MM.1S (cell line): ENCODE results near the gene CRIP3.

Source experiments
- DNase-seq: peaks from one replicate; pipeline ENCODE4 v3.0.0-alpha.2; 2015
- H2AFZ ChIP-seq: fragments of 300-600 bp; sonication (generic); 2 replicates; pipeline ENCODE4 v1.6.0; 2016; ENCODE audit warnings: antibody characterized with exemption, low read length
- H3F3A ChIP-seq: fragments of 300-600 bp; sonication (generic); 2 replicates; pipeline ENCODE4 v1.6.1; 2016; ENCODE audit warnings: mild to moderate bottlenecking, antibody characterized with exemption, low read length, moderate library complexity, mixed read lengths; ENCODE audit not compliant: insufficient read depth
- H3K27ac ChIP-seq: fragments of 300-600 bp; sonication (generic); 2 replicates; pipeline ENCODE4 v1.5.1; 2016; ENCODE audit warnings: mild to moderate bottlenecking, low read length
- H3K27me3 ChIP-seq: fragments of 300-600 bp; sonication (generic); replicated peaks from 2 replicates; pipeline ENCODE4 v1.6.0; 2016; ENCODE audit warnings: low read length; ENCODE audit not compliant: insufficient read depth
- H3K36me3 ChIP-seq: fragments of 300-600 bp; sonication (generic); replicated peaks from 2 replicates; pipeline ENCODE4 v1.6.1; 2016; ENCODE audit warnings: mild to moderate bottlenecking, low read length, mixed read lengths; ENCODE audit not compliant: insufficient read depth
- H3K4me1 ChIP-seq: fragments of 300-600 bp; sonication (generic); 2 replicates; pipeline ENCODE4 v1.6.1; 2016; ENCODE audit warnings: low read length, mixed read lengths
- H3K4me2 ChIP-seq: fragments of 300-600 bp; sonication (generic); 2 replicates; pipeline ENCODE4 v1.6.0; 2016; ENCODE audit warnings: low read depth, low read length
- H3K4me3 ChIP-seq: fragments of 300-600 bp; sonication (generic); 2 replicates; pipeline ENCODE4 v1.5.1; 2016; ENCODE audit warnings: low read length, mixed read lengths
- H3K79me2 ChIP-seq: fragments of 300-600 bp; sonication (generic); 2 replicates; pipeline ENCODE4 v1.6.1; 2016; ENCODE audit warnings: mixed run types, low read length, mixed read lengths
- H3K9ac ChIP-seq: fragments of 300-600 bp; sonication (generic); 2 replicates; pipeline ENCODE4 v1.6.1; 2016; ENCODE audit warnings: low read length, mixed read lengths
- H3K9me2 ChIP-seq: fragments of 300-600 bp; sonication (generic); replicated peaks from 2 replicates; pipeline ENCODE4 v1.6.1; 2016; ENCODE audit warnings: mild to moderate bottlenecking, low read length, mixed read lengths; ENCODE audit not compliant: insufficient read depth
- H3K9me3 ChIP-seq: fragments of 300-600 bp; sonication (generic); replicated peaks from 2 replicates; pipeline ENCODE4 v1.6.1; 2016; ENCODE audit warnings: mild to moderate bottlenecking, low read length, mixed read lengths; ENCODE audit not compliant: insufficient read depth
- H4K20me1 ChIP-seq: fragments of 300-600 bp; sonication (generic); 2 replicates; pipeline ENCODE4 v1.6.1; 2016; ENCODE audit warnings: mild to moderate bottlenecking, low read length, moderate library complexity, mixed read lengths; ENCODE audit not compliant: insufficient read depth
- EZH2 ChIP-seq: fragments of 300-600 bp; sonication (generic); optimal IDR thresholded peaks from 2 replicates; pipeline ENCODE3; 2017; ENCODE audit warnings: low read depth, mild to moderate bottlenecking, antibody characterized with exemption, low read length, mixed read lengths
- EZH2phosphoT487 ChIP-seq: fragments of 300-600 bp; sonication (generic); IDR thresholded peaks from 2 replicates; pipeline ENCODE4 v1.6.1; 2018; ENCODE audit warnings: antibody characterized with exemption, low read length
- TF ChIP-seq, protein P1 (sequence below): fragments of 300-600 bp; sonication (generic); IDR thresholded peaks from 2 replicates; pipeline ENCODE4 v1.5.1; 2016; ENCODE audit warnings: antibody characterized with exemption, low read length, mixed read lengths

CRIP3 gene

DNA sequence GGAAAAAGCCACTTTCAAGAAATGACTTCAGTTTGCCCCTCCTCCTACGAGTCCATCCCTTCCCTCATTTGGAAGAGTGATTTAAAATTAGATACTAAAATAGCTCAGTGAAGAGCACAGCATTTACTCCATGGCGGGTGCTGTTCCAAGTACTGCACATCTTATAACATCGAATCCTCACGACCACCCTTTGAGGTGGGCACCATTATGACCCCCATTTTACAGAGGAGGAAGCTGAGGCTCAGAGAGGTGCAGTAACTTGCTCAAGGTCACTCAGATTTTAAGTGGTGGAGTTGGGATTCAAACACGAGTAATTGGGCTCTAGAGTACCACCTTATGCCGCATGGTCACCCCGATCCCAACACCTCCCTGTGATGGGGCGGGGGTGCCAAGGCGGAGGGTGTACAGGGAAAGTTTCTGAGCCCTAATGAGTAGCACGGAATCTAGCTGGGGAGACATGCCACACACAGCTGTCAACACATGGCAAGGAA lies 39.8 kb downstream of the CRIP3 start:
- no peak for DNase-seq
- Histone ChIP-seq H4K20me1 (no peaks in the 10 kb centered on the region), H3K4me2 (peak overlapping the region; percentile 54), H3K9me2 (no peaks in the 10 kb centered on the region), H3K27ac (no peak overlapping the region), H3K36me3 (no peaks in the 10 kb centered on the region), H3K4me3 (peak overlapping the region; percentile 41; the same call in 1 of the 2 replicates), H3K9ac (no peak overlapping the region), H2AFZ (no peak overlapping the region), H3K9me3 (no peaks in the 10 kb centered on the region), H3F3A (no peaks in the 10 kb centered on the region), H3K27me3 (peaks cover 10% of the 10 kb centered on the region; the same call in 1 of the 2 replicates), H3K79me2 (no peaks in the 10 kb centered on the region), H3K4me1 (no peaks in the 10 kb centered on the region)
- TF ChIP-seq EZH2phosphoT487 (no peak), EZH2 (no peak)
- TF ChIP-seq, protein P1, sequence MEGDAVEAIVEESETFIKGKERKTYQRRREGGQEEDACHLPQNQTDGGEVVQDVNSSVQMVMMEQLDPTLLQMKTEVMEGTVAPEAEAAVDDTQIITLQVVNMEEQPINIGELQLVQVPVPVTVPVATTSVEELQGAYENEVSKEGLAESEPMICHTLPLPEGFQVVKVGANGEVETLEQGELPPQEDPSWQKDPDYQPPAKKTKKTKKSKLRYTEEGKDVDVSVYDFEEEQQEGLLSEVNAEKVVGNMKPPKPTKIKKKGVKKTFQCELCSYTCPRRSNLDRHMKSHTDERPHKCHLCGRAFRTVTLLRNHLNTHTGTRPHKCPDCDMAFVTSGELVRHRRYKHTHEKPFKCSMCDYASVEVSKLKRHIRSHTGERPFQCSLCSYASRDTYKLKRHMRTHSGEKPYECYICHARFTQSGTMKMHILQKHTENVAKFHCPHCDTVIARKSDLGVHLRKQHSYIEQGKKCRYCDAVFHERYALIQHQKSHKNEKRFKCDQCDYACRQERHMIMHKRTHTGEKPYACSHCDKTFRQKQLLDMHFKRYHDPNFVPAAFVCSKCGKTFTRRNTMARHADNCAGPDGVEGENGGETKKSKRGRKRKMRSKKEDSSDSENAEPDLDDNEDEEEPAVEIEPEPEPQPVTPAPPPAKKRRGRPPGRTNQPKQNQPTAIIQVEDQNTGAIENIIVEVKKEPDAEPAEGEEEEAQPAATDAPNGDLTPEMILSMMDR: no peak

DNA sequence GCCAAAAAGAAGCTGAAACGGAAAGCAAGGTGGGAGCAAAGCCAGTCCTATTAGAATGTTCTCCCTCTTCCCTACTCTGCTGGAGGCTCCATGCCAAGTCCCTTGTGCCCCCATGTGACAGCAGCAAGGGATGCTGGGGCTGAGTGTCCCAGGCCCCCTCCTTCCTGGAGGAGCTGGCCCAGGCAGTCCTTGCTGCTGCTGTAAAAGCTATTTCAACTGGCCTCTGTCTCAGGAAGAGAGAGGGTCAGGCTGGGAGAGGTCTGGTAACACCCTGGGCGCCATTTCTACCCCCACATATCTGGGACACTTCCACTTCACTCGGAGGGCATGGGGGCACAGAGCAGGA lies 40.3 kb downstream of the CRIP3 start:
- H2AFZ ChIP-seq: no peak overlapping the region
- H3K4me3 ChIP-seq: no peak overlapping the region
- H3K27me3 ChIP-seq: 0 out of 2 replicates have a peak, but pooled peaks cover 5% of the 10 kb centered on the region
- no peak overlapping the region for H3K4me2 ChIP-seq
- no peak for DNase-seq
- no peaks in the 10 kb centered on the region for H3F3A ChIP-seq
- no peaks in the 10 kb centered on the region for H4K20me1 ChIP-seq
- H3K36me3 ChIP-seq: no peaks in the 10 kb centered on the region
- no peaks in the 10 kb centered on the region for H3K9me2 ChIP-seq
- no peaks in the 10 kb centered on the region for H3K79me2 ChIP-seq
- no peaks in the 10 kb centered on the region for H3K4me1 ChIP-seq
- H3K9ac ChIP-seq: no peak overlapping the region
- no peaks in the 10 kb centered on the region for H3K9me3 ChIP-seq
- H3K27ac ChIP-seq: no peak overlapping the region
- TF ChIP-seq, protein P1: no peak
- TF ChIP-seq EZH2phosphoT487 (no peak), EZH2 (no peak)

DNA sequence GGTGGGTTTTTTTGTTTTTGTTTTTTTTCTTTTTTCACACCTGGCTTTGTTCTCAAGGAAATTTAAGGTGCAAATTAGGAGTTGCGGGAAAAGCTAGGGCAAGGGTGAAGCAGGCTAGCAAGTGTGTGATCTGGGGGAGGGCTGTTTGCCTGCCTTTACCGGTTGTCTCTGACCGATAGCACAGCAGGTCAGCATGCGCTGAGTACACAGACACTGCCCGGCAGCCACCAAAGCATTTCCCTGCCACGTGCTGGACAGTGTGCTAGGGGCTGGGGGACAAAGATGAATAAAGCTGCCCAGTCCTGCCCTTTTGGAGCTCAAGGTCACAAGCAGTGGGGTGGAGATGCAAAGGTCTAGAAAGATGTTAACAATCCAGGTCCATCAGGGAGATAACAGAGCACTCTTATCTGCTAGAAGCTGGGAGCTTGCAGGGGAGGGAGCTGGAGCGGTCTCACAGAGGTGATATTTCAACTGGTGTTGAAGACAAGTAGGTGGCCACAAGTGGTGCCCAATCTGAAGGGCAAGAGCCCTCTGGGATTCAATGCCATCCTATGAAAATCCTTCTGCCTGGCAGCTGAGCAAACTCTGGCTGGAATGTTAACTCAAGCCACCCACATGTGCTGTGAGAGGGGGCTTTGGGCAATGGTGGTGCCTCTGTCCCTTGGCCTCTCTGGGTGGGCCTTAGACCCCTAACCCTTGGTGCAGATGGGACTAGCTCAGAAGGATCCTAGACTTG lies 40.8 kb downstream of the CRIP3 start:
- Histone ChIP-seq H3K27me3 (no peaks in the 10 kb centered on the region), H3F3A (no peaks in the 10 kb centered on the region), H3K4me1 (no peaks in the 10 kb centered on the region), H3K79me2 (no peaks in the 10 kb centered on the region), H3K9me2 (no peaks in the 10 kb centered on the region), H2AFZ (no peak overlapping the region), H3K9me3 (no peaks in the 10 kb centered on the region), H3K27ac (no peak overlapping the region), H3K36me3 (no peaks in the 10 kb centered on the region), H3K4me3 (no peak overlapping the region), H4K20me1 (no peaks in the 10 kb centered on the region), H3K4me2 (no peak overlapping the region), H3K9ac (no peak overlapping the region)
- TF ChIP-seq EZH2: no peak
- DNase-seq: no peak

DNA sequence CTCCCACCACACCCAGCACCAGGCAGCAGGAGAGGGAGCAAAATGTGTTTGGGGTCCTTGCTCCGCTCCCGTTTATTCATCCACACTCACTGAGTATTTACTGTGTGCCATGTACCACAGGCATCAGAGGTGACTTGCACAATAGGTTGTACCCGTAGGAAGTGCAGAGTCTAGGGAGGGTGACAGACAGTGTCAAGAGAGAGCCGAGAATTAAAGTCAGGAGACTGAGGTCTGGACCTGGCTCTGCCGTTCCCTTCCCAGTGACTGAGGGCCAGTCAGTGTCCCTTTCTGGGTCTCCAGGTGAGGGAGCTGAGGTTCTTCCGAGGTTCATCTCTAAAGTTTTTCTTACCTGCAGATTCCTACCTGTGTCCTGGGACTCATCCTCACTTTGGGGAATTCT lies 43.1 kb downstream of the CRIP3 start:
- TF ChIP-seq, protein P1: no peak
- TF ChIP-seq EZH2: no peak
- Histone ChIP-seq H3K27ac (no peak overlapping the region), H2AFZ (no peak overlapping the region), H4K20me1 (no peaks in the 10 kb centered on the region), H3K9me2 (no peaks in the 10 kb centered on the region), H3F3A (no peaks in the 10 kb centered on the region), H3K79me2 (no peaks in the 10 kb centered on the region), H3K36me3 (no peaks in the 10 kb centered on the region), H3K9ac (no peak overlapping the region), H3K4me2 (no peak overlapping the region), H3K4me3 (no peak overlapping the region), H3K4me1 (no peaks in the 10 kb centered on the region), H3K9me3 (no peaks in the 10 kb centered on the region), H3K27me3 (no peaks in the 10 kb centered on the region)
- no peak for DNase-seq
